ENCODE results near the gene TMED6.
"Not testable (repeated sequence)": the region's sequence is repeated elsewhere in the genome, so short reads cannot be mapped to it uniquely, and the experiment has no call there.

TMED6 gene

GRCh38 chr16:69363281-69363717 is 11.7 kb upstream of the TMED6 start:
- DNase-seq (ENCODE audit: low read depth), result no peak
- H3K4me3 ChIP-seq (ENCODE audit: low read depth, low read length), result no peak overlapping the region
- no peak for TF ChIP-seq CTCF (IDR thresholded peaks at IDR 0.05; ENCODE audit: insufficient read depth, low read depth, low read length, missing control alignments)

GRCh38 chr16:69360070-69360469 is 8.5 kb upstream of the TMED6 start:
- H3K4me3 ChIP-seq (ENCODE audit: low read depth, low read length); DNase-seq (ENCODE audit: low read depth): not testable (repeated sequence)

- no peak for TF ChIP-seq CTCF (IDR thresholded peaks at IDR 0.05; ENCODE audit: insufficient read depth, low read depth, low read length, missing control alignments)
- H3K4me3 ChIP-seq (ENCODE audit: low read depth, low read length), result no peak overlapping the region
- no peak for DNase-seq (ENCODE audit: low read depth)
Measured at GRCh38 chr16:69350536-69351133, 951 bp downstream of the TMED6 start.

GRCh38 chr16:69349536-69349935 is 2.0 kb downstream of the TMED6 start:
- TF ChIP-seq CTCF (IDR thresholded peaks at IDR 0.05; ENCODE audit: insufficient read depth, low read depth, low read length, missing control alignments), result no peak
- DNase-seq (ENCODE audit: low read depth), result no peak
- H3K4me3 ChIP-seq (ENCODE audit: low read depth, low read length), result no peak overlapping the region

GRCh38 chr16:69348222-69348621 is 3.4 kb downstream of the TMED6 start:
- no peak for DNase-seq (ENCODE audit: low read depth)
- TF ChIP-seq CTCF (IDR thresholded peaks at IDR 0.05; ENCODE audit: insufficient read depth, low read depth, low read length, missing control alignments), result no peak
- no peak overlapping the region for H3K4me3 ChIP-seq (ENCODE audit: low read depth, low read length)

- no peak for DNase-seq (ENCODE audit: low read depth)
- TF ChIP-seq CTCF (IDR thresholded peaks at IDR 0.05; ENCODE audit: insufficient read depth, low read depth, low read length, missing control alignments), result no peak
Measured at GRCh38 chr16:69346683-69347082, 4.9 kb downstream of the TMED6 start.

GRCh38 chr16:69345923-69346322 is 5.7 kb downstream of the TMED6 start:
- TF ChIP-seq CTCF (IDR thresholded peaks at IDR 0.05; ENCODE audit: insufficient read depth, low read depth, low read length, missing control alignments), result no peak
- H3K4me3 ChIP-seq (ENCODE audit: low read depth, low read length), result no peak overlapping the region
- no peak for DNase-seq (ENCODE audit: low read depth)

More at GRCh38 chr16:69346683-69347082, 4.9 kb downstream of the TMED6 start:
- H3K4me3 ChIP-seq (ENCODE audit: low read depth, low read length), result no peak overlapping the region

Measured in GM12865 (cell line).